ES-I3 (cell line): ENCODE data around the gene CEMIP2.
"Not testable (repeated sequence)": the region's sequence is repeated elsewhere in the genome, so short reads cannot be mapped to it uniquely, and the experiment has no call there.

Source experiments
- H3K36me3 ChIP-seq: 2 replicates; pipeline ENCODE4 v1.6.1; 2013; ENCODE audit warnings: mild to moderate bottlenecking, low read length, control low read depth, moderate library complexity; ENCODE audit not compliant: insufficient read depth
- H3K4me1 ChIP-seq: 2 replicates; pipeline ENCODE4 v1.6.1; 2013; ENCODE audit warnings: mild to moderate bottlenecking, control low read depth, low read length; ENCODE audit not compliant: insufficient read depth
- H3K9ac ChIP-seq: 2 replicates; pipeline ENCODE4 v1.6.1; 2013; ENCODE audit warnings: low read depth, mild to moderate bottlenecking, low read length, moderate library complexity
- H3K9me3 ChIP-seq: 2 replicates; pipeline ENCODE4 v1.6.1; 2013; ENCODE audit warnings: mild to moderate bottlenecking, low read length, moderate library complexity; ENCODE audit not compliant: control insufficient read depth, insufficient read depth

The CEMIP2 gene

DNA sequence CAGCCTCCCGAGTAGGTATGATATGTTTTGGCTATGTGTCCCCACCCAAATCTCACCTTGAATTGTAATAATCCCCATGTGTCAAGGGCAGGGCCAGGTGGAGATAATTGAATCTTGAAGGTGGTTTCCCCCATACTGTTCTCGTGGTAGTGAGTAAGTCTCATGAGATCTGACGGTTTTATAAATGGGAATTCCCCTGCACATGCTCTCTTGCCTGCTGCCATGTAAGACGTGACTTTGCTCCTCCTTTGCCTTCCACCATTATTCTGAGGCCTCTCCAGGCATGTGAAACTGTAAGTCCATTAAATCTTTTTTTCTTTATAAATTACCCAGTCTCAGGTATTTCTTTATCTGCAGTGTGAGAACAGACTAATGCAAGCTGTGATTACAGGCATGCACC is 111.0 kb downstream of the CEMIP2 start:
- H3K9me3 ChIP-seq, H3K36me3 ChIP-seq, H3K4me1 ChIP-seq, H3K9ac ChIP-seq: not testable (repeated sequence)

DNA sequence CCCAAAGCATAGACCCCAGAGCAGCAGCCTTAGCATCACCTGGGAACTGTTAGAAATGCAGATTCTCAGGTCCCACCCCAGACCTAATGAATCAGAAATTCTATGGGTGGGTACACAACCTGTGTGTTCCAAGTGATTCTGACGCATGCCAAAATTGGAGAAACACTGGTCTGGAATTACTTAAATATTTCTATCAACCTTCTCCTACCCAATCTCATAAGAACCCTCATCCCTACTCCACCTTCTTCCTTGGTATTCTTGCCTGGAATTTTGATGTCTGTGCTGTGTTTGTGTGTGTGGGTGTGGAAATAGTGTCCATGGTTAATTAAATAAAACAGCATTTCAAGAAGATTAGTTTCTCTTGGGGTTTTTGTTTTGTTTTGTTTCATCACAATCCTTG is 111.8 kb downstream of the CEMIP2 start:
- peaks cover 5% of the 10 kb centered on the region; the same call in 1 of the 2 replicates for H3K9me3 ChIP-seq
- no peaks in the 10 kb centered on the region for H3K36me3 ChIP-seq
- no peaks in the 10 kb centered on the region for H3K4me1 ChIP-seq
- H3K9ac ChIP-seq = no peak overlapping the region

DNA sequence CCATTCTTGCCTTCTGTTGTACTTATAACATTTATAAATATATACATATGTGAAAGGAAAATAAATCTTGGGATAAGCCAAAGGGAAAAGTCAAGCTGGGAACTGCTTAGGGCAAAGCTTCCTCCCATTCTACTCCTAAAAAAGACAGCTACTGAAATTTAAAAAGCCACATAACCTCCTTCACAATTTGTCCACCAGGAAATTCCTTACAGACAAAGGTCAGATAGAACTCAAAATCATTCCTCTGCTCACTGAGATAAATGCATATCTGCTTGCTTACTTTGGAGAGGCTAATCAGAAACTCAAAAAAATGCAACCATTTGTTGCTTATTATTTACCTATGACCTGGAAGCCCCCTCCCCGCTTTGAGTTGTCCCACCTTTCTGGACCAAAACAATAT is 112.5 kb downstream of the CEMIP2 start:
- Histone ChIP-seq H3K4me1 (no peaks in the 10 kb centered on the region), H3K9ac (no peak overlapping the region), H3K9me3 (peaks cover 5% of the 10 kb centered on the region; the same call in 1 of the 2 replicates), H3K36me3 (no peaks in the 10 kb centered on the region)

DNA sequence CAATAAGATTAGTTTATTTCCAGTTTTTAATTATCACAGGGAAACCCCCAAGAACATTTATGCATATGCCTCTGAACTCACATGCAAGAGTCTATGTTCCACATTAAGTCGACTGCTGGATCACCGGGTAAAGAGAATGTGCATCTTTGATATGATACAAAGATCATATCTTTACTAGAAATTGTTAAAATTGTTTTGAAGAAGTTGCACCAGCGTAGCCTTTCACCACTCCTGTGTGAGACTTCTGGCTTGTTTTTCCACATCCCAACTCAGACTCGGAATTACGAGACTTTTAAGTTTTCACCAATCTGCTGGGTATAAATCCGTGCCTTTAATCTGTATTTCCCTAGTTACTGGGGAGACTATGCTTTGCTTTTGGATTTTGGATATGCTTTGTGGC is 113.2 kb downstream of the CEMIP2 start:
- Histone ChIP-seq H3K9ac (no peak overlapping the region), H3K4me1 (no peaks in the 10 kb centered on the region)

DNA sequence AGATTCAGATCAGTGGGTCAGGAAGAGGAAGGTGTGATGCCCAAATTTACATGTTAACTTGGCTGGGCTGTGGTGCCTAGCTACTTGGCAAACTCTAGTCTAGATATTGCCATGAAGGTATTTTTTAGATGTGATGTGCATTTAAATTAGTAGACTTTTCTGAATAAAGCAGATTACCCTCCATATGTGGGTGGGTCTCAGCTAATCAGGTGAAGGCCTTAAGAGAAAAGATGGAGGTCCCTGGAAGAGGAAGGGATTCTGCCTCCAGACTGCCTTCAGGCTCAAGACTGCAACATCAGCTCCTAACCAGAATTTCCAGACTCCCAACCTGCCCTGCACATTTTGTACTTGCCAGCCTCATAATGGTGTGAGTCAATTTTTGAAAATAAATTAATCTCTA is 115.8 kb downstream of the CEMIP2 start:
- Histone ChIP-seq H3K4me1 (peaks cover 1% of the 10 kb centered on the region; the same call in 1 of the 2 replicates), H3K9me3 (peaks cover 2% of the 10 kb centered on the region; the same call in 1 of the 2 replicates), H3K36me3 (no peaks in the 10 kb centered on the region), H3K9ac (no peak overlapping the region)

More for the DNA sequence above, 113.2 kb downstream of the CEMIP2 start:
- Histone ChIP-seq H3K9me3 (peaks cover 5% of the 10 kb centered on the region; the same call in 1 of the 2 replicates), H3K36me3 (no peaks in the 10 kb centered on the region)

DNA sequence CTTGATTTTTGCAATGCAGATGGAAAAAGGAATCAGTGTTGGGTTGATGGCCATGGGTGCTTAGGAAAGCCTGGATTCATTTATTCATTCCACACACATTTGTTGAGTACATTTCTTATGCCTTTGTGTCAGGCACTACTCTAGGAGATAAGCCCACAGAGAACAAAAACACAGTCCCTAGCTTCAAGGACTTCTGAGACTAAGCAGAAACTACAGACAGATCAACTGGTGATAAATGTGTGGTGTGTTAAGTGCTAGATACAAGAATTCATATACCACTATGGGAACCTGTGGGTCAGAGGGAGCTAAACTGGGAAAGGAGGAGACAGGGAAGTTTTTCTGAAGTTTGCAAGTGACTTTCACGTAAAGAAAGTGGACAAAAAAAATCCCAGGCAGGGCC is 119.9 kb downstream of the CEMIP2 start:
- no peaks in the 10 kb centered on the region for H3K36me3 ChIP-seq
- peaks cover 7% of the 10 kb centered on the region; the same call in 1 of the 2 replicates for H3K4me1 ChIP-seq
- H3K9ac ChIP-seq = no peak overlapping the region
- no peaks in the 10 kb centered on the region for H3K9me3 ChIP-seq

- no peaks in the 10 kb centered on the region for H3K9me3 ChIP-seq
- no peaks in the 10 kb centered on the region for H3K36me3 ChIP-seq
- no peak overlapping the region; the same call in 1 of the 2 replicates for H3K9ac ChIP-seq
- H3K4me1 ChIP-seq = peaks cover 7% of the 10 kb centered on the region; the same call in 1 of the 2 replicates
Measured at GRCh38 chr9:71647094-71647591, 121.2 kb downstream of the CEMIP2 start.

DNA sequence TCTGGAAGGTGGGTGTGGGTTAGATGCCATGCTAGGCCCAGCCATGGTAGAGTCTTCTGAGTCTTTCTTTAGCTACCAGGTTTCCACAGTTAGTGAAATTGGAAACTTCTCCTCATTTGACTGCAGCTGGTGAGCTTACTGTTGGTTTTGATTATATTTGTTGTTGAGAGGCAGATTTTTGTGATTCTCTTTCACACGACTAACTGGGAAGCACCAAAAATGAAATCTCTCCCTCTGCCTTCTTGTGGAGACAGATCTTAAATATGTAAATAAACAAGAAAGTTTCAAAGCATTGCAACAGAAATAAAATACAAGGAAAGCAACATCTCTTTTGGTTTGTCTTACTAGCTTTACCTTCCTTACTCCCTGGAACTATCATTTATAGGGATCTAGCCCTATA is 122.2 kb downstream of the CEMIP2 start:
- no peak overlapping the region for H3K9ac ChIP-seq
- H3K36me3 ChIP-seq = no peaks in the 10 kb centered on the region

DNA sequence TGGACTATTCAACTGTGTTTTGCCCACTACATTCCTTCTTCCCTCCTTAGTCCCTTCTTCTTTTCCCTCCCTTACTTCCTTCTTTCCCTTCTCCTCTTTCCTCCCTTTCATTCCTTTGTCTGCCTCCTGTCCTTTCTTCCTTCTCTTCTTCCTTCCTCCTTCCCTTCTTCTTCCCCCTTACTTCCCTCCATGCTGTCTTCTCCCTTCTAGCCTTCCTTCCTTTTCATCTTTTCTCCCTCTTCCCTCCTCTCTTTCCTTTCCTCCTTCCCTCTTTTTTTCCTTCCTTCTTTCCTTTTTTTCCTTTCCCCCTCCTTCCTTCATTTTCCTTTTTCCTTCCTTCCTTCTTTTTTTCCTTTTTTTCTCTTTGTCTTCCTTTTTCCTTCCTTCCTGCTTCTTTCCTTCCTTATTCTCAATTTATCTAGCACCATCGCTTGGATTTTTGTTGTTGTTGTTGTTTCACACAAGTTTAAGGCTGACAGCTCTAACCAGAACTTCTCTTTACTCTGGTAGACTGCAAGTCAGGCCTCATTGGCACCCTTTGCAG is 123.4 kb downstream of the CEMIP2 start:
- no peaks in the 10 kb centered on the region for H3K9me3 ChIP-seq
- no peak overlapping the region for H3K9ac ChIP-seq
- H3K4me1 ChIP-seq = peaks cover 7% of the 10 kb centered on the region; the same call in 1 of the 2 replicates
- no peaks in the 10 kb centered on the region for H3K36me3 ChIP-seq

More for the DNA sequence above, 122.2 kb downstream of the CEMIP2 start:
- Histone ChIP-seq H3K4me1 (peaks cover 7% of the 10 kb centered on the region; the same call in 1 of the 2 replicates), H3K9me3 (no peaks in the 10 kb centered on the region)

DNA sequence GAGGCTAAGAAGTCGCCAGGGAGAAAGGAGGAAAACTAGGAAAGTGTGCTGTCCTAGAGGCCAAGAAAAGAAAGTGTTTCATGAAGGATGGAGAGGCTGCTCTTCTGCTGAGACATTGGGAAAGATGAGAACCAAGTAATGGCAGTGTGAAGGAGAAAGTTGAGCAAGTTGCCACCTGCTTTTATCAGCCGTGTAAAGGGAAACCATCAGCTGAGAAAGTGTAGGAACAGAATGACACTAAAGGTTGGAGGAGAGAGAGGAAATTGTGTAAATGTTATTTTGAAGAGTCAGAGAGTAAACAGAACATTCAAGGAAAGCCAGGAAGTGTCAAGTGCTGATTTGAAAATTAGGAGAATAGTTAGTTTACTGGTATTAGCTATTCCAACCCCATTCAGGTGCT is 125.0 kb downstream of the CEMIP2 start:
- Histone ChIP-seq H3K4me1 (peaks cover 7% of the 10 kb centered on the region; the same call in 1 of the 2 replicates), H3K9ac (no peak overlapping the region), H3K9me3 (no peaks in the 10 kb centered on the region), H3K36me3 (no peaks in the 10 kb centered on the region)

DNA sequence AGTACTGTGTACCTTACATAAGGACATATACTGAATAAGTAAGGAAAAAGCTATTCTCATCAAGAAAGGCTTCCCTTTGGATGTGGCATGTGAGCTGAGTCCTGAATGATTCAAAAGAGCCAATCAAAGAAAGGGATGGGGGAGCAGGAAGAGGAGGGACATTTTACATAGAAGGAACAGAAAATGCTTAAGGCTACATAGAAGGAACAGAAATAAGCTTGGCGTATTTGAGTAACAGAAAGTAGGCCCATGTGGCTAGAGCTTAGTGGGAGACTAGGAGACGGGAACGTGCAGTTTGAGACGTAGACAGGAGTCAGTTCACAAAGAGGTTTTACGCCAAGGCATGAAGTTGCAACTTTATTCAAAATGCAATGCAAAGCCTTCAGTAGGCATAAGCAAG is 126.3 kb downstream of the CEMIP2 start:
- no peaks in the 10 kb centered on the region for H3K9me3 ChIP-seq
- H3K9ac ChIP-seq = no peak overlapping the region; the same call in 1 of the 2 replicates
- H3K36me3 ChIP-seq = no peaks in the 10 kb centered on the region
- H3K4me1 ChIP-seq = peaks cover 2% of the 10 kb centered on the region; the same call in 1 of the 2 replicates

- Histone ChIP-seq H3K4me1 (no peaks in the 10 kb centered on the region), H3K9me3 (no peaks in the 10 kb centered on the region), H3K36me3 (no peaks in the 10 kb centered on the region), H3K9ac (no peak overlapping the region)
Measured at GRCh38 chr9:71638627-71639026, 129.7 kb downstream of the CEMIP2 start.

DNA sequence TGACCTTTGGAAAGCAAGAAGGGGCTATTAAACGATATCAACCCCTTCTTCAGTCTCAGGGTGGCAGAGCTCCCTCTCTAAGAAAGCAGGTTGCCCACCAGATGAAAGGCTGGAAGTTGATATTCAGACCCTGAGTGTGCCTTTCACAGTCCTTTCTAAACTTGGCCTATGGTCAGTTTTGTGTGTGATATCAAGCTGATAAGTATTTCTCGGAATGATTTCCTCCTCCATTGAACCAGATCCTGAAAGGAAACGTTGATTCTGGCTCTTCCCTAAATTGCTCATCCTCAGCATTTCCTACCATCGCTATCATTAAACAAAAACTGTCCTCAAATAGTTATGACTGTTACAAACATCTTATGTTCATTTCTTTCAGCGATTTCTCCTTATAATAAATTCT is 130.4 kb downstream of the CEMIP2 start:
- H3K4me1 ChIP-seq = no peaks in the 10 kb centered on the region
- H3K9me3 ChIP-seq = no peaks in the 10 kb centered on the region
- H3K9ac ChIP-seq = no peak overlapping the region
- H3K36me3 ChIP-seq = no peaks in the 10 kb centered on the region

DNA sequence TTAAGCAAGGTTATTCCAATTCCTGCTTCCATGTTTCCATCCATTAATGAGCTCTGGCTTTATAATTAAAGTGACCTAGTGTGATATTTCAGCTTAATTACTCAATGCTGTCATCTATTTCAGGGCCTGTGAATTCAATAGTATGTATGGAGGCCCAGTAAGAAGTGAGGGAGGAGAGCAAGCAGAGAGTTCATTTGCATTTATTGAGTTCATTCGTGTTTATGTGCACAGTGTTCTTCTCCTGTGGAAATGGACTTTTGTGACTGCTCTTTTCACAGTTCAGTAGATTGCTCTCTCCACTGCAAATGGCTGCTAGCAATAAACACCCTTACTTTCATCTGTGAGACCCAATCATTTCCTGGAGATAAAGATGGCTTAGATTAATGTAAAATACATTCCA is 130.9 kb downstream of the CEMIP2 start:
- no peaks in the 10 kb centered on the region for H3K9me3 ChIP-seq
- H3K9ac ChIP-seq = no peak overlapping the region

DNA sequence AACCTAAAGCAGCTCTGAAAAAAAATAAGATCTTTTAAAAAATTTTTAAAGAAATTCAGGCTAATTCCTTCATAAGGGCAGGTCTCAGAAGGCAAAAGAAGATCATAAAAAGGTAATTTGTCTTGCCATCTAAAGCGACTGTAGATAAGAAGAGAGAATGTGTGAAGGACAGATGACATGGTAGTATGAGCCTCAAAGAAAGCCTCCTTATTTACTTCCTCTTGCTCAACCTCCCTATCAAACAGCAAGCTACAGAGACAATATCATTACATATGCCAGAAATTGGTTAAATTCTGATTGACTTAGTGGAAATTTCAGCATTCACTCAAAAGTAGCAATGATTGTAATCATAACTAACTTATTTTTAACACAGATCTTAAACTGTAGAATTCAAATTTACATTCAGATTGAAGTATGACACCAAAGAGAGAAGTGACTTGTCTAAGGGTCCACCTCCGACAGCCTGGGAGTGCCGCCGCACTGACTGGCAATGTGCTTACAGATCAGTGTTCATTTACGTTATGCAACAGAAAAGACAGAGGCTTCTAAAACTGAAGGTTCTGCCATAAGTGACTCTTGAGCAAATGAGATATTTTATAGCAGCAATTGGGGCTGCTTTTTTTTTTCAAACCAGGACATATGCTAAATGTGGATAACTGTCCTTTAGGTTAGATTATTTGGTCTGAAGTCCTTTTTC is 132.0 kb downstream of the CEMIP2 start:
- Histone ChIP-seq H3K9ac (no peak overlapping the region), H3K36me3 (no peaks in the 10 kb centered on the region)

More for the DNA sequence above, 130.9 kb downstream of the CEMIP2 start:
- Histone ChIP-seq H3K36me3 (no peaks in the 10 kb centered on the region), H3K4me1 (no peaks in the 10 kb centered on the region)

More for the DNA sequence above, 132.0 kb downstream of the CEMIP2 start:
- Histone ChIP-seq H3K9me3 (no peaks in the 10 kb centered on the region), H3K4me1 (no peaks in the 10 kb centered on the region)
